NCI-H510A treated with DMSO at 0.1 percent for 48 hours (cell line): ENCODE results near the gene GFRA1.

Source experiments
- DNase-seq: peaks from one replicate; lab custom pipeline; 2025; lab: John Stamatoyannopoulos, UW

Gene GFRA1

GRCh38 chr10:116104210-116104932 lies 168.6 kb downstream of the GFRA1 start:
- no peak for DNase-seq

GRCh38 chr10:116103668-116104067 lies 169.3 kb downstream of the GFRA1 start:
- no peak for DNase-seq

DNA sequence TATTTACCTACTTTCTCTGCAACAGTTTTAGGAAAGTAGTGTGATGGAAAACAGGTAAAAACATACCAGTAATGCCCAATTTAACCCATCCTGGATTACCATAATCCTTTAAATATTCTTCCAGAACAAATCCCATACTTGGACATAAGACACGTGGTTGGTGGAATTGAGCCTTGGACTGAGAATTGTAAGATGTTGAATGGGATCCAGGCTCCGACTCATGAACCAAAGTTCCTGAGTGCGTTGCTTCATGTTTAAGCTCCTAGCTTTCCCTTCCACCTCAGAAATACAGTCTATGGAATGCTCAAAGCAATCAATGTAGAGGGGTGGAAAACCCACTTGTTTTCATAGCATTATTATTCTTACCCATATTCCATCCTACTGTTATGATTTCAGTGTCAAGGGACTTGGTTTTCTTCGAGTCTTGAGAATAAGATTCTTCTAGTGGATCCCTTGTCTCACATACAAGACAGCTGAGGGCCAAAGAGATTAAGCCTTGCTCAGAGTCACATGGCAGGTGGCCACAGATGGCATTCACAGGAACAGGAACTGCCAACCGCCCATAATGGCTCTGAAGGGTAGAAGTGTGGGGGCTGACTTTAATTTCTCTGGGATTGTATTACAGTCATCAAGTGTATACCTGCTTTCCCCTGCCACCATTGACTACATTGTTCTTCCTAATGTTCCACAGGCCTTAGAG lies 171.2 kb downstream of the GFRA1 start:
- no peak for DNase-seq

DNA sequence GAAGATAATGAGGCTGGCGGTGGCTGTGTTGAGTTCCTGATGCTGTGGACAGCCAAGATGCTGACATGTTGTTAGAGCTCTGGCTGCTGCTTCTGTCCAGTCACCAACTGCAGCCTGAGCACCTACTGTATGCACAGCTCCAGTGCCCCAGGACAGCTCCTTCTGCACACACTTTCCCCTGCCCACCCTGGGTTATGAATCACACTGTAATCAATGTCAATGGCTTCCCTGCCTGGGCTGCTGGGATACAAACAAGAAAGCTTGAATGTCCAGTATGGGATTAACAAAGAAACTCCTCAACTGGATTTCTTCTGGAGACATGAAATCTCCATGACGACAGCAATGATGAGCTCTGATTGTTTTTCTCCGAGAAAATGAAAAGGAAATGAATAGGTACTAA lies 172.0 kb downstream of the GFRA1 start:
- no peak for DNase-seq

DNA sequence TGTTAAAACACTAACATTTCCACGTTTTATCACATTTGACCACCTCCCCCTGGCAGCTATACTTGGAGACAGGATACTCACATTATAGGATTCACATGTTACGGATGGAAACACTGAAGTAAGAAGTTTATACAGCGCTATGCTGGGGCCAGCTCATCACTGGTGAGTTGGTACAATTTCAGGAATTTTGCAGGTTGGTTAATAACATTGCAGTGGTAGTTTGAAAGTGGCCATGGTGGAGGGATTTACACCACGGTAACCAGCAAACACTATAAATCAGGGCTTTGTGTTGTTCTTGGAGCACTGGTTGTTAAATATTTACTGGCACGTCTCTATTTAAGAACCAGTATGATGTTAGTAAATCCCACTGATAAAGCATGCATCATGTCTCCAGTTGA lies 174.0 kb downstream of the GFRA1 start:
- DNase-seq, result no peak

GRCh38 chr10:116098411-116099022 lies 174.5 kb downstream of the GFRA1 start:
- no peak for DNase-seq

DNA sequence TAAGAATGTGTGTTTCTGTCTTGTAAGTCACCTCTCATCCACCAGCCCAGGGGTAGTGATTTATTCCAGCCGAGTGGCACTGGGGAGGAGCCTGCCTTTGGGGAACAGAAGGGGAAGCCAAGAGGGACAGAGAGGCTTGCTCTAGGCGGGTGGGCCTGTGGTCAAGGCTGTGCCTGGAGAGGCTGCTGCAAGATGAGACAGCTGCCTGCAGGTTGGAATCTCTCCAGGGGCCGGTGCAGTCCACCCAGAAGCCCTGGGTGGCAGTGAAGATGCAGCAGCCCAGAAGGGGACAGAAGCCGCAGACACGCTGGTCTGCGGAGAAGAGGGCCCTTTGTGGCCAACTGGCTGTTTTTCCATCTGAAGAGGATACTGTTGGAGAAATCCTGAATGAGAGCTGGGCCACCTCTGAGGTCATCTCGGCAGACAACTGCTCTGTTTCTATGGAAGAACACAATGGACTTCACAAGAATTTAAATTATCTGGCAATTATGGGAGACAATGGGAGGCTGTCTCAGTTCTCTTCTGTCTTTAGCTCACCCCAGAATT lies 175.7 kb downstream of the GFRA1 start:
- DNase-seq, result no peak

DNA sequence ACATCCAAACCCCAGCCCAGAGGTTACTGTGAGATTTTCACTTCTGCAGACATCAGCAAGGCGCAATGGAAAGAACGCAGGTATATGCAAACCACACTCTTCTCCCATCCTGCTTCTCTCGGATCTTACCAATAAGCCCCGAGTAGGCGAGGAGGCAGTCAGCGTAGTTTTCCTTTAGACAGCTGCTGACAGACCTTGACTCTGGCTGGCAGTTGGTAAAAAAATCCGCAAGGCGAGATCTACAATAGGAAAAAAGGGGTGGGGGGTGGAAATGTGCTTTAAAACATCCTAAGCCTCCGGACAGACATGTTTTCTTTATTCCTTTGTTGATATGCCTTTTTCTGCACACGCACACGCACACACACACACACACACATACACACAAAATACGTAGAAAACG lies 176.5 kb downstream of the GFRA1 start:
- no peak for DNase-seq

DNA sequence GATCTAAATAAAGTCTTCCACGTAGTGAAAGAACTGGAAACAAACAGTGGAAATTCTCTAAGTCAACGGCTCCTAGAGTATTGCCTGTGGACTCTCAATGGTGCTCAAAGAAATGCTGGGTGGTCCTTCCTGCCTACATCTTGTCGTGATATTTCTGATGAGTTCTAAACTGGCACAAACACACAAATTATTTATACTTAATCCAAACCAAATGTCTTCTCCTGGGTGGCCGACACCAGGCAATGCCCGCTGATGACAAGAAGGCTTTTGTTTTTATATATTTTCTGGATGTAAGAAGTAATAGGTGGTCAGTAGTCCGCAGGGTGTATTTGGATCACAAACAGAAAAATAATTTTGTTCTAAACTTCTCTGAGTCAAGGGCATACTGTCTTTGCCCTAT lies 178.7 kb downstream of the GFRA1 start:
- DNase-seq, result no peak

- no peak for DNase-seq
Observed at GRCh38 chr10:116093031-116093430, 180.0 kb downstream of the GFRA1 start.

DNA sequence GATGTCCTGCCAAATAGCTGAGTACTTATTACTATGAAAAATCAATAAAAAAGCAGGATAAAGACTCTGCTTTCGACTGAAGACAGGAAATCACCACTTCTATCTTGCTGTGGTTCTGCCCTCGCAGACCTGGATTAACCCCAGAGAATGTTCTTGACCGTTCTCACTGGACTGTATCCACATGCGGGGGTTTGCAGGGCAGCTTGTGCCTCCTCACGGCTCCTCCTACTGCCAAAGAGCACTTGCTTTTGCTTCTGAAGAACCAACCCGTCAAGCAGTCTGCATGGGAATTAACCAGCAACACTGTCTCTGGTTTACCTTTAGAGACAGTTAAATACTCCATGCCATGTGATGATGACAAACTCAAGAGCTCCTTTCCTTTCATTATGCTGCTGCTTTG lies 184.0 kb downstream of the GFRA1 start:
- no peak for DNase-seq

DNA sequence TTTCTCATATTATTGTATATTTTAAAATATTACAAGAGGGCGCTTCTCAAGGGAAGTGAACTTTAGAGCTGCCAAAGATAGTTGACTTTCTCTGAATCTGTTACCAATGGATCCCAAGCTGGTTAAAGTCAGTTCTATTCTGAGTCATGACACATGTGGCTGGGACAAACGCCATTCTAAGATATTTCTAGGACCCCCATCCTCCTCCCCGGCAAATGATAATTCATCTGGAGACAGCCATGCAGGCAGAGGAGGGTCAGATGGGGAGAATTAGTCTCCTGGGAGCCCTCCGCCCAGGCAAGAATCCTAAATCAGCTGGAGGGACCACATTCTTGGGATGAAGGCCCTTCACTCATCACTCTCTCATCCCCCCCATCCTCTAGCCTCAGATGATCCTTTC lies 187.7 kb downstream of the GFRA1 start:
- no peak for DNase-seq

DNA sequence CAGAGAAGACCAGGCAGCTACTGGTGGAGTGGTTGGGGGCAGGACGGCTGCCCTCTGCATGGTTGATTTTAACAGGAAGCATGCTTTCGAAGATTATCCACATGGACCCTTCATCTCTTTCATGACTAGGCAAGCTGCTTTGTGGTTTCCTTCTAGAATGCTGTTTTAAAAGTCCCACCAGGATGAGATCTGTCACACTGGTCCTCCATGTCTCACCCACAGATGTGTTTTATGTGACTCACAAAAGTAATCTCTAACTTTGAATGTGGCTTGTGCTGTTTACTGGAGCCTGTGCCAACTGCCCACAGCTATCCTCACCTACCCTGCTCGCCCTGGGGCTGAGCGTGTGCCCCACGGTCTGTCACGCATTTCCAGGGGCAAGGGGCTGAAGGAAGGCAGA lies 188.8 kb downstream of the GFRA1 start:
- no peak for DNase-seq

DNA sequence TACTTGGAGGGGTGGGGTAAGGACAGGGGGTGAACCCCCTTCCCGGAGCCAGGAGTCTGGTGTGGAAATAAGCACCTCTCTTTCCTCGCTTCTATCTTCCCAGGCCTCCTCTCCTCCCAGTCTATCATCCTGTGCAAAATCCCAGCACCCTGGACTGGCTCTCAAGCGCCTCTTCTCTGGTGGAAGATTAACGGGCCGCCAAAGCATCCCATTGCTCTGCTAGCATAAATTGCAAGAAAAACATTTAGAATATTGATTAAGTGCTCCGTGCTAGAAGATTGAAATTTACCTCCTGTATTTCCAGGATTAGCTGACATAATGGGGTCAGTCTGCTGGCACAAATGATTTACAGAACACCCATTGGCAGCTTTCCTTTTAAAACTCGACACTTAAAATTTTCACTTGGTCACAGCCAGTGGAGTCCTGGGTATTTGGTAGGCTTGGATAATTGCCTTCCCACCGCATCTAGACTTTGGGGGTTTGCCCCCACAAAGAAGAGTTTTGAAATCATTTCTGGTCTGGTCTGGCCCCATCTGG lies 189.7 kb downstream of the GFRA1 start:
- no peak for DNase-seq

- DNase-seq, result no peak
Observed at GRCh38 chr10:116082762-116083161, 190.2 kb downstream of the GFRA1 start.

DNA sequence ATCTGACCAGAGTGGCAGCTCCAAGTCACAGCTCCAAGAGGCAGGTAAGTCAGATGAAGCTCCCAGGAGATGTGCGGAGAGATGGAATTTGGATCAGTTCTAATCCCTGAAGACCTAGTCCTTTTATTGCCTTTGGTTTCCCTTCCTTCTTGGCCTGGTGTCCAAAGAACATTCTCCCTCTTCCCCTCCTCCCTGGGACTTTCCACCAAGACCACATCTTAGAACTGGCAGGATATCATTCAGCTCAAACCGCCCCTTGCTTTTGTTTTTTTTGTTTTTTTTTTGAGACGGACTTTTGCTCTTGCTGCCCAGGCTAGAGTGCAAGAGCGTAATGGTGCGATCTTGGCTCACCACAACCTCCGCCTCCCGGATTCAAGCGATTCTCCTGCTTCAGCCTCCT lies 190.8 kb downstream of the GFRA1 start:
- no peak for DNase-seq

DNA sequence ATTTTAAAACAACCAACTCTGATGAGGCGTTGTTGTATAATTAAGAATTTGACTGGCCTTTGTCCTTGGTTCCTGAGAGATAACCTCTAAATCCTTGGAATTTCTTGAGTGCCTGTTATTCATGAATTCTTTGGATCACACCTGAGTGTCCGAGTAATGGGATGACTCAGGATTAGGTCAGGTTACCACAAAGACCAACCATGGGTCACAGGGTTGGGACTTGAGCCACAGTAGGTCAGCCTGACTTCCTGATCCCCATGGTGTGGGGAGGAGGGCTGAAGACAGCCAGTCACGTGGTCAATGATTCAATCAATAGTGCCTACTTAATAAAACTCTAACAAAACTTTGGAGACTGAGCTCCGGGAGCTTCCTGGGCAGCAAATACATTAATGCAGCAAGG lies 192.5 kb downstream of the GFRA1 start:
- no peak for DNase-seq

DNA sequence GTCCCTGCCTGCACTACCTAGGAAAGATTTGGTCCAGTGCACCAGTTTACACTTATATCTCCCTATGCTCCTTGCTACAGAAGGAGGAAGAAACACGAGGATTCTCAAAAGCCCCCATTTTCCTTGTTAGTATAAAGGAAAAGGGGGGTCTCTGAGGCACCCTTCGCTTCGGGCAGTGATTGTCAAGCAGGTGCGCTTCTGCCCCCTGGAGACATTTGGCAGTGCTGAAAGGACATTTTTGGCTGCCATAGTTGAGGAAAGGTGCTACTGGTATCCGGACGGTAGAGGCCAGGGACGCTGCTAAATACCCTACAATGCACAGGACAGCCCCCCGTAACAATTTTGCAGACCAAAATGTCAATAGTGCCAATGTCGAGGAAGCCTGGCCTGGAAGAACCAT lies 193.7 kb downstream of the GFRA1 start:
- no peak for DNase-seq

DNA sequence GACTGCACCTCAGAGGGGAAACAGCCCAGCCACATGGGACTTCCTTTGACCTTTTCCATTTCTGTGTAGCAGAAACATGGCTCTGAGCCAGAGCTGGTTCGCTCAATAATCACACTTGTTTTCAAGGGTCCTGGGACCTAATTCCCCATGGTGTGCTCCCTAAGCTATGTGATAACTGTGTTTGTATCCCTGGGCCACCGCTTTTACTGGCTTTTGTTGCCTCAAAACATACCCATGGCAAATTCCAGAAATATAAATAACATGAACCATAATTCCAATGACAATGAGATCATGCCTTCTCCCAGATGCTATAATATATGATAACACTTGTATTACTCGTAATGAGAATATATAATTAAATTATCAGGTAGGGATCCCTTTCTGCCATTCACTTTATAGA lies 196.4 kb downstream of the GFRA1 start:
- DNase-seq, result no peak

GRCh38 chr10:116073510-116073909 lies 199.5 kb downstream of the GFRA1 start:
- DNase-seq, result no peak

GRCh38 chr10:116073001-116073400 lies 200.0 kb downstream of the GFRA1 start:
- DNase-seq, result no peak

- no peak for DNase-seq
Observed at GRCh38 chr10:116071453-116072148, 201.4 kb downstream of the GFRA1 start.
